ENCODE data around the gene HBE1.

Gene HBE1

GRCh38 chr11:5281596-5281995 is 11.9 kb upstream of the HBE1 start:
- no peak for TF ChIP-seq CTCF (IDR thresholded peaks at IDR 0.05; ENCODE audit: poor library complexity, severe bottlenecking)
- H3K36me3 ChIP-seq (ENCODE audit: low read depth) = no peaks in the 10 kb centered on the region
- no peaks in the 10 kb centered on the region for H3K27me3 ChIP-seq (ENCODE audit: insufficient read depth, poor library complexity, severe bottlenecking)
- H3K4me1 ChIP-seq (ENCODE audit: insufficient read depth, poor library complexity, severe bottlenecking) = peaks cover 33% of the 10 kb centered on the region
- DNase-seq (ENCODE audit: low spot score) (no peak), ATAC-seq (ENCODE audit: low read depth) (no peak)
- no peak overlapping the region for H3K27ac ChIP-seq (ENCODE audit: poor library complexity, severe bottlenecking)
- no peaks in the 10 kb centered on the region for H3K9me3 ChIP-seq (ENCODE audit: severe bottlenecking)
- no peak overlapping the region for H3K4me3 ChIP-seq (ENCODE audit: severe bottlenecking)

GRCh38 chr11:5280582-5281102 is 10.9 kb upstream of the HBE1 start:
- Histone ChIP-seq H3K36me3 (ENCODE audit: low read depth) (no peaks in the 10 kb centered on the region), H3K4me3 (ENCODE audit: severe bottlenecking) (no peak overlapping the region), H3K9me3 (ENCODE audit: severe bottlenecking) (no peaks in the 10 kb centered on the region), H3K4me1 (ENCODE audit: insufficient read depth, poor library complexity, severe bottlenecking) (peaks cover 24% of the 10 kb centered on the region), H3K27ac (ENCODE audit: poor library complexity, severe bottlenecking) (peak overlapping the region; percentile 23), H3K27me3 (ENCODE audit: insufficient read depth, poor library complexity, severe bottlenecking) (no peaks in the 10 kb centered on the region)
- TF ChIP-seq CTCF (IDR thresholded peaks at IDR 0.05; ENCODE audit: poor library complexity, severe bottlenecking) = no peak
- peak; percentile 97 for ATAC-seq (ENCODE audit: low read depth)
- peak; percentile 90 for DNase-seq (ENCODE audit: low spot score)

- Histone ChIP-seq H3K36me3 (ENCODE audit: low read depth) (no peaks in the 10 kb centered on the region), H3K27ac (ENCODE audit: poor library complexity, severe bottlenecking) (peak overlapping the region; percentile 15), H3K4me1 (ENCODE audit: insufficient read depth, poor library complexity, severe bottlenecking) (peaks cover 16% of the 10 kb centered on the region), H3K4me3 (ENCODE audit: severe bottlenecking) (no peak overlapping the region), H3K9me3 (ENCODE audit: severe bottlenecking) (no peaks in the 10 kb centered on the region), H3K27me3 (ENCODE audit: insufficient read depth, poor library complexity, severe bottlenecking) (no peaks in the 10 kb centered on the region)
- DNase-seq (ENCODE audit: low spot score) (no peak), ATAC-seq (ENCODE audit: low read depth) (no peak)
- TF ChIP-seq CTCF (IDR thresholded peaks at IDR 0.05; ENCODE audit: poor library complexity, severe bottlenecking) = no peak
Measured at GRCh38 chr11:5279471-5280090, 9.8 kb upstream of the HBE1 start.

GRCh38 chr11:5277807-5278382 is 8.2 kb upstream of the HBE1 start:
- H3K9me3 ChIP-seq (ENCODE audit: severe bottlenecking) = no peaks in the 10 kb centered on the region
- no peaks in the 10 kb centered on the region for H3K27me3 ChIP-seq (ENCODE audit: insufficient read depth, poor library complexity, severe bottlenecking)
- no peak for TF ChIP-seq CTCF (IDR thresholded peaks at IDR 0.05; ENCODE audit: poor library complexity, severe bottlenecking)
- peaks cover 22% of the 10 kb centered on the region for H3K4me1 ChIP-seq (ENCODE audit: insufficient read depth, poor library complexity, severe bottlenecking)
- no peak overlapping the region for H3K4me3 ChIP-seq (ENCODE audit: severe bottlenecking)
- H3K27ac ChIP-seq (ENCODE audit: poor library complexity, severe bottlenecking) = no peak overlapping the region
- no peaks in the 10 kb centered on the region for H3K36me3 ChIP-seq (ENCODE audit: low read depth)
- DNase-seq (ENCODE audit: low spot score) = no peak
- ATAC-seq (ENCODE audit: low read depth) = no peak

DNA sequence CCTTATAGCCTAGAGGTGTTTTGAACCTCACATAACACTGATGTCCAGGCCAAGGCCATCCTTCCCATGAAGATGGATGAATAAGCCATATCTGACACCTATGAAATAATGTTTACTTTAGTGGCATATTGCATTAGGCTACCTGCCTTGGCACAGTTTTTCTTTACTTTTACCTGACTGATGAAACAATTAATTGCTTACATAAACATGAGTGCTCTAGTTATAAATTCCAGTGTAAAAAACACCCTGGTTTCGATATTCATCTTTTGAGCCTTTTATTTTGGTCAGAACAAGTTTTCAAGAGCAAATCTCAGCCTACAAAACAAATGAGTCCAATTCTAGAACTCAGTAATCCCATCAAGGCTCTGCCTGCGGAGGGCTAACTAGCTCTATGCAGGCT is 7.0 kb upstream of the HBE1 start:
- no peak for TF ChIP-seq CTCF (IDR thresholded peaks at IDR 0.05; ENCODE audit: poor library complexity, severe bottlenecking)
- H3K27ac ChIP-seq (ENCODE audit: poor library complexity, severe bottlenecking) = no peak overlapping the region
- ATAC-seq (ENCODE audit: low read depth) = no peak
- H3K4me1 ChIP-seq (ENCODE audit: insufficient read depth, poor library complexity, severe bottlenecking) = peaks cover 22% of the 10 kb centered on the region
- H3K4me3 ChIP-seq (ENCODE audit: severe bottlenecking) = no peak overlapping the region
- DNase-seq (ENCODE audit: low spot score) = no peak
- no peaks in the 10 kb centered on the region for H3K27me3 ChIP-seq (ENCODE audit: insufficient read depth, poor library complexity, severe bottlenecking)
- H3K36me3 ChIP-seq (ENCODE audit: low read depth) = no peaks in the 10 kb centered on the region
- no peaks in the 10 kb centered on the region for H3K9me3 ChIP-seq (ENCODE audit: severe bottlenecking)
